Keratinocyte (primary cell): ENCODE results near the gene SLC36A2. TPM values are rescaled to one million over a fixed set of nuclear protein-coding genes. Genes with fewer than 3 reads are reported as not detected.

ENCODE experiments used
- DNase-seq: peaks from one replicate; pipeline ENCODE4 v3.0.0-alpha.2; 2011; ENCODE audit warnings: low read depth, missing footprints, low spot score
- FAIRE-seq: peaks from 2 replicates; lab custom pipeline; 2011; peaks lifted over from hg19 to GRCh38; lab: Jason Lieb, UNC
- H2AFZ ChIP-seq: 2 replicates; pipeline ENCODE4 v1.6.0; 2012; ENCODE audit warnings: low read length, control low read depth, inconsistent platforms; ENCODE audit not compliant: control insufficient read depth
- H3K27ac ChIP-seq: 2 replicates; pipeline ENCODE4 v1.5.1; 2011; ENCODE audit warnings: low read length; ENCODE audit not compliant: control insufficient read depth, insufficient read depth
- H3K27me3 ChIP-seq: 3 replicates; pipeline ENCODE4 v1.6.0; 2011; ENCODE audit warnings: low read length; ENCODE audit not compliant: control insufficient read depth, insufficient read depth; ENCODE audit errors: extremely low read depth
- H3K36me3 ChIP-seq, 2 experiments: 2 replicates in 1 of 2; 3 replicates in 1 of 2; pipeline ENCODE4 v1.5.1; 2011; ENCODE audit warnings: low read length in 2 of 2, mild to moderate bottlenecking in 1 of 2; ENCODE audit not compliant: control insufficient read depth in 2 of 2, insufficient read depth in 2 of 2; ENCODE audit errors: extremely low read depth in 1 of 2
- H3K4me1 ChIP-seq: 3 replicates; pipeline ENCODE4 v1.5.1; 2011; ENCODE audit warnings: low read length; ENCODE audit not compliant: control insufficient read depth, insufficient read depth; ENCODE audit errors: extremely low read depth
- H3K4me2 ChIP-seq: 3 replicates; pipeline ENCODE4 v1.6.0; 2011; ENCODE audit warnings: low read depth, low read length; ENCODE audit not compliant: control insufficient read depth, insufficient read depth; ENCODE audit errors: extremely low read depth
- H3K4me3 ChIP-seq, 3 experiments: fragments of 200-600 bp in 1 of 3; sonication (generic) in 1 of 3; 2 replicates in 2 of 3; 3 replicates in 1 of 3; pipeline ENCODE4 v1.5.1; 2011 to 2016; ENCODE audit warnings: low read length in 3 of 3, mild to moderate bottlenecking in 3 of 3, control low read depth in 2 of 3, inconsistent platforms in 1 of 3, low read depth in 1 of 3, mixed read lengths in 1 of 3, mixed run types in 1 of 3, moderate library complexity in 1 of 3; ENCODE audit not compliant: control insufficient read depth in 2 of 3, insufficient read depth in 2 of 3; ENCODE audit errors: extremely low read depth in 1 of 3
- H3K79me2 ChIP-seq: 2 replicates; pipeline ENCODE4 v1.6.0; 2012; ENCODE audit warnings: low read length; ENCODE audit not compliant: control insufficient read depth, insufficient read depth
- H3K9ac ChIP-seq: 3 replicates; pipeline ENCODE4 v1.6.0; 2011; ENCODE audit warnings: low read length; ENCODE audit not compliant: control insufficient read depth, insufficient read depth; ENCODE audit errors: extremely low read depth
- H3K9me1 ChIP-seq: 3 replicates; pipeline ENCODE4 v1.6.0; 2011; ENCODE audit warnings: low read length; ENCODE audit not compliant: control insufficient read depth, insufficient read depth; ENCODE audit errors: extremely low read depth
- H3K9me3 ChIP-seq: 2 replicates; pipeline ENCODE4 v1.5.1; 2012; ENCODE audit warnings: low read depth, low read length; ENCODE audit not compliant: control insufficient read depth
- H4K20me1 ChIP-seq: 3 replicates; pipeline ENCODE4 v1.6.0; 2011; ENCODE audit warnings: low read length; ENCODE audit not compliant: control insufficient read depth, insufficient read depth; ENCODE audit errors: extremely low read depth
- CTCF ChIP-seq, 3 experiments: IDR thresholded peaks in 1 of 3; conservative IDR thresholded peaks in 1 of 3; optimal IDR thresholded peaks in 1 of 3; 2 replicates in 2 of 3; 3 replicates in 1 of 3; pipeline versions ENCODE3 to v1.5.1; 2011; ENCODE audit warnings: low read length in 3 of 3, mild to moderate bottlenecking in 3 of 3, moderate library complexity in 2 of 3, control low read depth in 1 of 3, inconsistent platforms in 1 of 3; ENCODE audit not compliant: insufficient read depth in 2 of 3; ENCODE audit errors: extremely low read depth in 1 of 3
- EZH2 ChIP-seq: IDR thresholded peaks from one replicate; pipeline ENCODE4 v1.6.1; 2012; ENCODE audit warnings: inconsistent platforms, mild to moderate bottlenecking, low read length, moderate library complexity
- dilution Hi-C: fragments of 300-500 bp; cut with MboI; formaldehyde crosslinking; loops from one replicate; pipeline ENCODE4 v1.7.0; 2020; ENCODE audit warnings: low sequenced_read_pairs; ENCODE audit not compliant: extremely low pct_ligation_motif_present
- polyA plus RNA-seq, 5 experiments: library from polyadenylated mRNA; depleted of rRNA in 3 of 5; stranded (reverse) in 3 of 5; stranded (forward) in 1 of 5; unstranded in 1 of 5; fragments of >200 nt; gene quantifications; 1 replicate in 1 of 5; 2 replicates in 3 of 5; 3 replicates in 1 of 5; pipeline versions ENCODE4 v1.2.1 to v1.2.3, GENCODE V29; 2011 to 2012; ENCODE audit warnings: missing spikeins in 2 of 5, low read depth in 1 of 5, low replicate concordance in 1 of 5

The SLC36A2 gene
- polyA plus RNA-seq, 1 donor (not counting 4 experiments of a cell fraction or from before 2014, with no cell fraction given) = not detected

GRCh38 chr5:151320481-151320880, 26.9 kb downstream of the SLC36A2 start:
- Histone ChIP-seq H3K9me1 (no peaks in the 10 kb centered on the region), H3K79me2 (no peaks in the 10 kb centered on the region), H3K4me3 (no peak overlapping the region), H2AFZ (no peak overlapping the region), H3K4me1 (no peaks in the 10 kb centered on the region), H3K9me3 (no peaks in the 10 kb centered on the region), H3K27me3 (no peaks in the 10 kb centered on the region), H3K9ac (no peak overlapping the region), H3K36me3 (no peaks in the 10 kb centered on the region), H3K27ac (no peak overlapping the region), H3K4me2 (no peak overlapping the region), H4K20me1 (no peaks in the 10 kb centered on the region)
- no peak for FAIRE-seq
- TF ChIP-seq EZH2 = no peak
- no peak for TF ChIP-seq CTCF (optimal IDR thresholded peaks at IDR 0.05 in 1 of 3, IDR thresholded peaks at IDR 0.05 in 1 of 3, conservative IDR thresholded peaks at IDR 0.05 in 1 of 3; ENCODE audit: extremely low read depth in 1 of 3, insufficient read depth in 2 of 3, low read length in 3 of 3)
- dilution Hi-C loops = no loop called here
- DNase-seq = no peak

GRCh38 chr5:151318850-151319732, 28.3 kb downstream of the SLC36A2 start:
- dilution Hi-C loops = no loop called here
- no peaks in the 10 kb centered on the region for H3K27me3 ChIP-seq
- no peak for DNase-seq
- no peaks in the 10 kb centered on the region for H3K36me3 ChIP-seq
- no peak overlapping the region for H3K27ac ChIP-seq
- H4K20me1 ChIP-seq = no peaks in the 10 kb centered on the region
- no peaks in the 10 kb centered on the region for H3K4me1 ChIP-seq
- no peaks in the 10 kb centered on the region for H3K9me3 ChIP-seq
- H3K9ac ChIP-seq = no peak overlapping the region
- no peak for FAIRE-seq
- no peaks in the 10 kb centered on the region for H3K79me2 ChIP-seq
- TF ChIP-seq EZH2 (no peak), CTCF (optimal IDR thresholded peaks at IDR 0.05 in 1 of 3, IDR thresholded peaks at IDR 0.05 in 1 of 3, conservative IDR thresholded peaks at IDR 0.05 in 1 of 3; ENCODE audit: extremely low read depth in 1 of 3, insufficient read depth in 2 of 3, low read length in 3 of 3) (peak; percentile 11 to 57 (median 33))
- H2AFZ ChIP-seq = no peak overlapping the region
- H3K9me1 ChIP-seq = no peaks in the 10 kb centered on the region
- H3K4me3 ChIP-seq = no peak overlapping the region
- H3K4me2 ChIP-seq = no peak overlapping the region
